Astrocyte of the spinal cord (primary cell): ENCODE results near the gene MICB.
A peak's percentile ranks its signal among the peaks of the same experiment; 100 is the strongest.

Experiments
- DNase-seq: peaks from one replicate; pipeline ENCODE4 v3.0.0; 2011; ENCODE audit warnings: low read depth, low spot score
- H3K4me3 ChIP-seq: 2 replicates; pipeline ENCODE4 v1.5.1; 2011; ENCODE audit warnings: low read depth, mild to moderate bottlenecking, low read length, moderate library complexity
- CTCF ChIP-seq: IDR thresholded peaks from 2 replicates; pipeline ENCODE4 v1.5.1; 2012; ENCODE audit warnings: low read depth, mild to moderate bottlenecking, low read length, inconsistent platforms
- in situ Hi-C: cut with HindIII; loops from 2 replicates; pipeline ENCODE4 v1.10.0; 2017; ENCODE audit warnings: low sequenced_read_pairs

The MICB gene

GRCh38 chr6:31473780-31474761 is 23.9 kb upstream of the MICB start:
- H3K4me3 ChIP-seq: no peak overlapping the region
- DNase-seq: peak; percentile 49
- in situ Hi-C loops: no loop called here
- TF ChIP-seq CTCF: no peak

- no peak for DNase-seq
- no peak overlapping the region for H3K4me3 ChIP-seq
- in situ Hi-C loops: no loop called here
- TF ChIP-seq CTCF: peak; percentile 38
Measured at GRCh38 chr6:31474871-31475286, 23.1 kb upstream of the MICB start.

GRCh38 chr6:31476515-31477139 is 21.3 kb upstream of the MICB start:
- in situ Hi-C loops: no loop called here
- DNase-seq: no peak
- no peak for TF ChIP-seq CTCF
- H3K4me3 ChIP-seq: no peak overlapping the region

GRCh38 chr6:31477521-31477920 is 20.4 kb upstream of the MICB start:
- no peak for DNase-seq
- TF ChIP-seq CTCF: no peak
- H3K4me3 ChIP-seq: no peak overlapping the region
- in situ Hi-C loops: no loop called here

GRCh38 chr6:31478186-31478950 is 19.6 kb upstream of the MICB start:
- no peak overlapping the region for H3K4me3 ChIP-seq
- no peak for DNase-seq

More at GRCh38 chr6:31478186-31478950, 19.6 kb upstream of the MICB start:
- in situ Hi-C loops: no loop called here
- no peak for TF ChIP-seq CTCF
